ENCODE data around the gene MICAL3.

MICAL3 gene

DNA sequence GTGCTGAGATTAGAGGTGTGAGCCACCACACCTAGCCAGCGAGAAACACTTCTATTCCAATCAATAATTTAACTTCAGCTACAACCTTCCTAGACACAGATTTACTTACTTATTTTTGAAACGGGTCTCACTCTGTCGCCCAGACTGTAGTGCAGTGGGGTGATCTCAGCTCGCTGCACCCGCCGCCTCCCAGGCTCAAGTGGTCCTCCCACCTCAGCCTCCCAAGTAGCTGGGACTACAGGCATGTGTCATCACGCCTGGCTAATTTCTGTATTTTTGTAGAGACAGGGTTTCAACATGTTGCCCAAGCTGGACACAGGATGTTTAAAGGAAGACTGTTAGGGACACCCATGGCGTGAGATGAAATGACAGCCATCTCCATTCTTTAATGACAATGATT is 61.3 kb downstream of the MICAL3 start:
- TF ChIP-seq GABPA (IDR thresholded peaks at IDR 0.05; ENCODE audit: low read depth) (no peak), POLR2AphosphoS5 (IDR thresholded peaks at IDR 0.05; ENCODE audit: low read depth) (no peak), SPI1 (IDR thresholded peaks at IDR 0.05; ENCODE audit: borderline replicate concordance, low read depth) (no peak)
- TF ChIP-seq, protein P1, sequence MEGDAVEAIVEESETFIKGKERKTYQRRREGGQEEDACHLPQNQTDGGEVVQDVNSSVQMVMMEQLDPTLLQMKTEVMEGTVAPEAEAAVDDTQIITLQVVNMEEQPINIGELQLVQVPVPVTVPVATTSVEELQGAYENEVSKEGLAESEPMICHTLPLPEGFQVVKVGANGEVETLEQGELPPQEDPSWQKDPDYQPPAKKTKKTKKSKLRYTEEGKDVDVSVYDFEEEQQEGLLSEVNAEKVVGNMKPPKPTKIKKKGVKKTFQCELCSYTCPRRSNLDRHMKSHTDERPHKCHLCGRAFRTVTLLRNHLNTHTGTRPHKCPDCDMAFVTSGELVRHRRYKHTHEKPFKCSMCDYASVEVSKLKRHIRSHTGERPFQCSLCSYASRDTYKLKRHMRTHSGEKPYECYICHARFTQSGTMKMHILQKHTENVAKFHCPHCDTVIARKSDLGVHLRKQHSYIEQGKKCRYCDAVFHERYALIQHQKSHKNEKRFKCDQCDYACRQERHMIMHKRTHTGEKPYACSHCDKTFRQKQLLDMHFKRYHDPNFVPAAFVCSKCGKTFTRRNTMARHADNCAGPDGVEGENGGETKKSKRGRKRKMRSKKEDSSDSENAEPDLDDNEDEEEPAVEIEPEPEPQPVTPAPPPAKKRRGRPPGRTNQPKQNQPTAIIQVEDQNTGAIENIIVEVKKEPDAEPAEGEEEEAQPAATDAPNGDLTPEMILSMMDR (IDR thresholded peaks at IDR 0.05; ENCODE audit: insufficient read depth, low read length) = no peak
- TF ChIP-seq, protein P2, sequence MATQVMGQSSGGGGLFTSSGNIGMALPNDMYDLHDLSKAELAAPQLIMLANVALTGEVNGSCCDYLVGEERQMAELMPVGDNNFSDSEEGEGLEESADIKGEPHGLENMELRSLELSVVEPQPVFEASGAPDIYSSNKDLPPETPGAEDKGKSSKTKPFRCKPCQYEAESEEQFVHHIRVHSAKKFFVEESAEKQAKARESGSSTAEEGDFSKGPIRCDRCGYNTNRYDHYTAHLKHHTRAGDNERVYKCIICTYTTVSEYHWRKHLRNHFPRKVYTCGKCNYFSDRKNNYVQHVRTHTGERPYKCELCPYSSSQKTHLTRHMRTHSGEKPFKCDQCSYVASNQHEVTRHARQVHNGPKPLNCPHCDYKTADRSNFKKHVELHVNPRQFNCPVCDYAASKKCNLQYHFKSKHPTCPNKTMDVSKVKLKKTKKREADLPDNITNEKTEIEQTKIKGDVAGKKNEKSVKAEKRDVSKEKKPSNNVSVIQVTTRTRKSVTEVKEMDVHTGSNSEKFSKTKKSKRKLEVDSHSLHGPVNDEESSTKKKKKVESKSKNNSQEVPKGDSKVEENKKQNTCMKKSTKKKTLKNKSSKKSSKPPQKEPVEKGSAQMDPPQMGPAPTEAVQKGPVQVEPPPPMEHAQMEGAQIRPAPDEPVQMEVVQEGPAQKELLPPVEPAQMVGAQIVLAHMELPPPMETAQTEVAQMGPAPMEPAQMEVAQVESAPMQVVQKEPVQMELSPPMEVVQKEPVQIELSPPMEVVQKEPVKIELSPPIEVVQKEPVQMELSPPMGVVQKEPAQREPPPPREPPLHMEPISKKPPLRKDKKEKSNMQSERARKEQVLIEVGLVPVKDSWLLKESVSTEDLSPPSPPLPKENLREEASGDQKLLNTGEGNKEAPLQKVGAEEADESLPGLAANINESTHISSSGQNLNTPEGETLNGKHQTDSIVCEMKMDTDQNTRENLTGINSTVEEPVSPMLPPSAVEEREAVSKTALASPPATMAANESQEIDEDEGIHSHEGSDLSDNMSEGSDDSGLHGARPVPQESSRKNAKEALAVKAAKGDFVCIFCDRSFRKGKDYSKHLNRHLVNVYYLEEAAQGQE (IDR thresholded peaks at IDR 0.05; ENCODE audit: insufficient replicate concordance, low read depth) = no peak
- Histone ChIP-seq H3K4me3 (replicated peaks; ENCODE audit: insufficient read depth, low read length) (no peak overlapping the region), H3K27me3 (ENCODE audit: insufficient read depth, poor library complexity, severe bottlenecking) (no peaks in the 10 kb centered on the region), H3K27ac (replicated peaks) (no peak overlapping the region)
- DNase-seq (ENCODE audit: low read depth in 1 of 2, low spot score in 1 of 2) = no peak

DNA sequence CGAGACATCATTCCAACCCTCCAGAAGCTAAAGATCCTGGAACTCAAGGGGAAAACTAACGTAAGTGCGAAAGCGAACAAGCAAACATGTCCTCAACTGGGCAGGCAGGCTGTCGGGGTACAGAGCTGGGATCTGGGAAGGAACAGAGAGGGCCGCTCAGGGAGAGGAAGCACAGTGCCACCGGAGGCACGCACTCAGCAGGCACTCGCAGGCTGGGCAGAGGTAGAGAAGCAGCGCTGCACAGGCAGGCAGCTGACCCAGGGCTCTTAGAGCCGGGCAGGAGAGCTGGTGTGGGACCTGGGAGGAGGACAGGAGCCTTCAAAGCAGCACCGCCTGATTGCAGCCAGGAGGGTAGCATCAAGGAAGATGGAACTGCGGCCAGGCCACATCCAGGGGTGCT is 62.2 kb downstream of the MICAL3 start:
- no peaks in the 10 kb centered on the region for H3K27me3 ChIP-seq (ENCODE audit: insufficient read depth, poor library complexity, severe bottlenecking)
- H3K4me3 ChIP-seq (replicated peaks; ENCODE audit: insufficient read depth, low read length) = no peak overlapping the region
- no peak overlapping the region for H3K27ac ChIP-seq (replicated peaks)
- no peak for DNase-seq (ENCODE audit: low read depth in 1 of 2, low spot score in 1 of 2)
- TF ChIP-seq, protein P1 (IDR thresholded peaks at IDR 0.05; ENCODE audit: insufficient read depth, low read length) = no peak
- TF ChIP-seq GABPA (IDR thresholded peaks at IDR 0.05; ENCODE audit: low read depth) = no peak
- TF ChIP-seq, protein P2 (IDR thresholded peaks at IDR 0.05; ENCODE audit: insufficient replicate concordance, low read depth) = no peak
- TF ChIP-seq POLR2AphosphoS5 (IDR thresholded peaks at IDR 0.05; ENCODE audit: low read depth) = no peak
- no peak for TF ChIP-seq SPI1 (IDR thresholded peaks at IDR 0.05; ENCODE audit: borderline replicate concordance, low read depth)

DNA sequence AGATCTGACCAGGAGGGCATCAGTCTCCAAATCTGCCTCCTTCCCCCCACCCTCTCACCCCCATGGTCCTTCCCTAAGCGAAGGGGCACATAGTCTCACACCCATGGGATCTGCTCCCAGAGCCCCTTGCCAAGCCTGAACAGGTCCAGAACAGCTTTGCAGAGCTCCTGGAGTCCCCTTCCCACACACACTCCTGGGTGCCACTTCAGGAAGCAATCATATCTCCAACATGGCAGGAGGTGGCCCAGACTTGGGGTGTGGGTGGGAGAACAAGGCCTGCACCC is 63.0 kb downstream of the MICAL3 start:
- DNase-seq (ENCODE audit: low read depth in 1 of 2, low spot score in 1 of 2) = no peak
- no peak overlapping the region for H3K27ac ChIP-seq (replicated peaks)
- TF ChIP-seq, protein P2 (IDR thresholded peaks at IDR 0.05; ENCODE audit: insufficient replicate concordance, low read depth) = no peak
- TF ChIP-seq, protein P1 (IDR thresholded peaks at IDR 0.05; ENCODE audit: insufficient read depth, low read length) = no peak
- no peak for TF ChIP-seq GABPA (IDR thresholded peaks at IDR 0.05; ENCODE audit: low read depth)
- no peak for TF ChIP-seq SPI1 (IDR thresholded peaks at IDR 0.05; ENCODE audit: borderline replicate concordance, low read depth)
- no peak for TF ChIP-seq POLR2AphosphoS5 (IDR thresholded peaks at IDR 0.05; ENCODE audit: low read depth)
- H3K27me3 ChIP-seq (ENCODE audit: insufficient read depth, poor library complexity, severe bottlenecking) = no peaks in the 10 kb centered on the region
- H3K4me3 ChIP-seq (replicated peaks; ENCODE audit: insufficient read depth, low read length) = no peak overlapping the region
